Measurements from ENCODE around the gene SECTM1.

Gene SECTM1

DNA sequence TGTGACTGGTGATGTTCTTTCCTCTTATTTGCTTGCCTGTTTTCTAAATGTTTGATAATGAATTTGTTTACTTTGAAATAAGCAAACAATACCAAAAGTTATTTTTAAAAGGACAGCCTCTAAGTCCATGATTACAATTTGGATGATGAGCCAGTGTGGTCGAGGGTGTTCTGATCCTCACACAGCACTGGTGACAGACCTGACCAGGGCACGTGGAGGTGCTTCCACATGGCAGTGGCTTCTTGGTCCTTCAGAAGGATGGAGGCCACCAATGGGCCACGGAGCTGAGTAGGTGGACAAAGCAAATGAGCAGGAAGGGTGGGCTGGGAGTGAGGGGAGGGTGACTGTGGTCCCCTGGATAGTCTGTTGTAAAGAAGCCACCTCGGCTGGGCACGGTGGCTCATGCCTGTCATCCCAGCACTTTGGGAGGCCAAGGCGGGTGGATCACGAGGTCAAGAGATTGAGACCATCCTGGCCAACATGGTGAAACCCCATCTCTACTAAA is 21.3 kb upstream of the SECTM1 start:
- TF ChIP-seq, protein P1, sequence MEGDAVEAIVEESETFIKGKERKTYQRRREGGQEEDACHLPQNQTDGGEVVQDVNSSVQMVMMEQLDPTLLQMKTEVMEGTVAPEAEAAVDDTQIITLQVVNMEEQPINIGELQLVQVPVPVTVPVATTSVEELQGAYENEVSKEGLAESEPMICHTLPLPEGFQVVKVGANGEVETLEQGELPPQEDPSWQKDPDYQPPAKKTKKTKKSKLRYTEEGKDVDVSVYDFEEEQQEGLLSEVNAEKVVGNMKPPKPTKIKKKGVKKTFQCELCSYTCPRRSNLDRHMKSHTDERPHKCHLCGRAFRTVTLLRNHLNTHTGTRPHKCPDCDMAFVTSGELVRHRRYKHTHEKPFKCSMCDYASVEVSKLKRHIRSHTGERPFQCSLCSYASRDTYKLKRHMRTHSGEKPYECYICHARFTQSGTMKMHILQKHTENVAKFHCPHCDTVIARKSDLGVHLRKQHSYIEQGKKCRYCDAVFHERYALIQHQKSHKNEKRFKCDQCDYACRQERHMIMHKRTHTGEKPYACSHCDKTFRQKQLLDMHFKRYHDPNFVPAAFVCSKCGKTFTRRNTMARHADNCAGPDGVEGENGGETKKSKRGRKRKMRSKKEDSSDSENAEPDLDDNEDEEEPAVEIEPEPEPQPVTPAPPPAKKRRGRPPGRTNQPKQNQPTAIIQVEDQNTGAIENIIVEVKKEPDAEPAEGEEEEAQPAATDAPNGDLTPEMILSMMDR (IDR thresholded peaks at IDR 0.05), result no peak
- Histone ChIP-seq H3K4me3 (no peak overlapping the region), H3K27ac (no peak overlapping the region)
- no peak for DNase-seq (ENCODE audit: low spot score)

DNA sequence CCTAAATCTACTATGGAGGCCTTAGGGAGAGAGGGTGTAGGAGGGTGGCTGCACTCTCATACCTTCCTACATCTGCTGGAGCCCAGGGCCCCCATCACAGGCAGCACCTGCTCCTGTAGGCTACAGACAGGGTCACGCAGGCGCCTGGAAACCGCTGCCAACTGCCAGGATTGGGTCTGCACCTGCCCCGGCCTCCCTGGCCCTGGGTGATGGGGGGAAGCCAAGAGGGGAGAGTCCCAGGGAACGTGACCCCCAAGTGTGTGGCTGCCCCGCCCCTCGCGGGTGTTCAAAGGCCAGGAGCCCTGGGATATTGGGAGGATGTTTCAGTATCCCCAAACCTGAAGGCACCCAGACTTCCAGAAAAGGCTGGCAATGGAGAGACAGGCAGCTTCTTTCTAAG is 19.9 kb upstream of the SECTM1 start:
- no peak for DNase-seq (ENCODE audit: low spot score)
- no peak overlapping the region for H3K27ac ChIP-seq
- no peak overlapping the region for H3K4me3 ChIP-seq
- TF ChIP-seq, protein P1 (IDR thresholded peaks at IDR 0.05), result no peak

DNA sequence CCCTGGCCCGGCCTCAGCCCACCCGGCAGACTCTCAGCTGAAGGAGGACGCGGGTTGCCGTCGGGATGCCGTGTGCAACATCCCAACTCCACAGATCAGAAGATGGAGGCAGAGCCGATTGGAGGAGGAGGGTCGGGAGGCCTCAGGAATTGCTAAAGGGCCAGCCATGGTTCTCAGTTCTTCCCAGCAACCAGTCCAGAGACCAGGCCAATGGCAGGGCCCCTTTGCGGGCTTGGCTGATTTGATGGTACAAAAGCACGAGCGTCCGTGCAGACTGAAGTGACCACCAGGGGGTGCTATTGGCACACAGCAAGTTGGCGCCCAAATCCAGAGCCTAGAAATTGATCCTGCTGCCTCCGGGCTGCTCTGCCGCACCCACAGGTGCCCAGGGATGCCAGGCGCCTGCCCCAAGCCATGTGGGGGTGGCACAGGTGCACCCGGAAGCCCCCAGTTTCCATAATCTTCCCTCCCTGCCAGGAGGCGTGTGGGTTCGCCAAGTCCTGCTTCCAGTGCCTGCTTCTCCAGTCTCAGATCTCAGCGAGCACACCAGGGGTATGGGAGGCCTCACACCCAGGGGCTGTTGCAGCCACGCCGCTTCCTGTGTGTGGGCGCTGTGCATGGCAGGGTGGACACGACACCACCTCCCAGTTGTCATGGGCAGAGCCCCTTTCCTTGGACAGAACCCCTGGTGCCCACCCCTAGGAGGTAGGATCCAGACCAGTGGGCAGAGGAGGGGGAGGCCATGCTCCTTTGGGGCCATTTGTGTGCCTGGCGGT is 18.3 kb upstream of the SECTM1 start:
- DNase-seq (ENCODE audit: low spot score), result no peak
- Histone ChIP-seq H3K4me3 (no peak overlapping the region), H3K27ac (no peak overlapping the region)
- TF ChIP-seq, protein P1 (IDR thresholded peaks at IDR 0.05), result peak; percentile 99

GRCh38 chr17:82351254-82351712 is 17.7 kb upstream of the SECTM1 start:
- H3K27ac ChIP-seq, result no peak overlapping the region
- TF ChIP-seq, protein P1 (IDR thresholded peaks at IDR 0.05), result no peak
- no peak overlapping the region for H3K4me3 ChIP-seq
- DNase-seq (ENCODE audit: low spot score), result no peak

DNA sequence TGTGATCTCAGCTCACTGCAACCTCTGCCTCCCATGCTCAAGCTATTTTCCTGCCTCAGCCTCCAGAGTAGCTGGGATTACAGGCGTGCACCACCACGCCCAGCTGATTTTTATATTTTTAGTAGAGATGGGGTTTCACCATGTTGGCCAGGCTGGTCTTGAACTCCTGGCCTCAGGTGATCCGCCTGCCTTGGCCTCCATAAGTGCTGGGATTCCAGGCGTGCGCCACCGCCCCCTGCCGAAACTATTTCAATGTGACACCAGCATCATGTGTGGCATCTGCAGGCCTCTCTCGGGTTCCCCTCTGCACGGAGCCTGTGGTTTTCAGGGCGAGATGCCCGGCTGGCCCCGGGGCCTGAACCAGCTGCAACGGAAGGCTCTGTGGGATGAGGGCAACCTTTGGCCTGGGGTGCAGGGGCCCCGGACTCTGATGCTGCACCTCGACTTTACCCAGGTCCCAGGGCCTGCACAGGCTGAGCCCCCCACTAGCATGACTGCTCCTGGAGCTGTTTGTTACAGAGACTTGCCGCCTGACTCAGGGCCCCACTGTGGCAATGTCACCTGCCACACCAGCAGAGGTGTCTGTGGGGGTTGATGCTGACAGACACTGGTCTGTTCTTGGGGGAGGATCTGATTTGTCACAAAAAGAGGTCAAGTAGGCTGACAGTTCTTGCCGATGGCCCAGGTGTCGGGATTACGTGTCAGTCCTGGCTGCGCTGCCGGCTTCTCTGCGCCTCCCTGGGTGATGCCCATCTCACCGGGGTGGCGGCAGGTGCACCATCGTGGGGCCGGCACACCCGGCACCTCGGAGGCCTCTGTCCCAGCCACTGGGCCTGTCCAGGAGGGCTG is 16.8 kb upstream of the SECTM1 start:
- Histone ChIP-seq H3K27ac (no peak overlapping the region), H3K4me3 (no peak overlapping the region)
- no peak for DNase-seq (ENCODE audit: low spot score)
- TF ChIP-seq, protein P1 (IDR thresholded peaks at IDR 0.05), result no peak

GRCh38 chr17:82349287-82349701 is 15.7 kb upstream of the SECTM1 start:
- TF ChIP-seq, protein P1 (IDR thresholded peaks at IDR 0.05), result no peak
- no peak overlapping the region for H3K4me3 ChIP-seq
- no peak overlapping the region for H3K27ac ChIP-seq
- no peak for DNase-seq (ENCODE audit: low spot score)

All from coronary artery (tissue), 2 donors.